Measurements from ENCODE around the gene KIT. TPM values are rescaled to one million over a fixed set of nuclear protein-coding genes. Genes with fewer than 3 reads are reported as not detected.

The KIT gene
- polyA plus RNA-seq, 1 experiment = 3.3 TPM

DNA sequence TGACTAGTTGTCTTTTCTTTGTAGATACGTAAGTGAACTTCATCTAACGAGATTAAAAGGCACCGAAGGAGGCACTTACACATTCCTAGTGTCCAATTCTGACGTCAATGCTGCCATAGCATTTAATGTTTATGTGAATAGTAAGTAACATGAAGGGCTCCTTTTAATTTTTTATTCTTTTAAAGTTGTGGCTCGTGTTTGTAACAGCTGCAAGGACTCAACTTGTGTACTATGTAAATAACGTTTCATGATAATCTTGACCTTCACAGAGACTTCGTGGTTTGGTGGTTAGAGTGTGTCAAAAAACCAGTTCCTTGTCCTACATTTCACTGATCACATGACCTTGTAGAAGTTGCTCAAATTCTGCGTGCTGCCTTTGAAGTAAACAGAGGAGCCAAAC lies 51.6 kb downstream of the KIT start:
- no peak for DNase-seq (ENCODE audit: low read depth)
- Histone ChIP-seq H3K36me3 (ENCODE audit: control insufficient read depth, insufficient read depth, low read length) (no peaks in the 10 kb centered on the region), H3K4me3 (ENCODE audit: low read depth, low read length) (no peak overlapping the region), H3K27me3 (ENCODE audit: control insufficient read depth, insufficient read depth, low read length) (no peaks in the 10 kb centered on the region)
- ChIA-PET CTCF (interaction anchor here (0.6 kb wide), 1 partner anchor 765 kb away, joined by 3 read pairs; no protein-coding TSS in a partner anchor), POLR2A (no interaction called here)
- TF ChIP-seq, protein P1, sequence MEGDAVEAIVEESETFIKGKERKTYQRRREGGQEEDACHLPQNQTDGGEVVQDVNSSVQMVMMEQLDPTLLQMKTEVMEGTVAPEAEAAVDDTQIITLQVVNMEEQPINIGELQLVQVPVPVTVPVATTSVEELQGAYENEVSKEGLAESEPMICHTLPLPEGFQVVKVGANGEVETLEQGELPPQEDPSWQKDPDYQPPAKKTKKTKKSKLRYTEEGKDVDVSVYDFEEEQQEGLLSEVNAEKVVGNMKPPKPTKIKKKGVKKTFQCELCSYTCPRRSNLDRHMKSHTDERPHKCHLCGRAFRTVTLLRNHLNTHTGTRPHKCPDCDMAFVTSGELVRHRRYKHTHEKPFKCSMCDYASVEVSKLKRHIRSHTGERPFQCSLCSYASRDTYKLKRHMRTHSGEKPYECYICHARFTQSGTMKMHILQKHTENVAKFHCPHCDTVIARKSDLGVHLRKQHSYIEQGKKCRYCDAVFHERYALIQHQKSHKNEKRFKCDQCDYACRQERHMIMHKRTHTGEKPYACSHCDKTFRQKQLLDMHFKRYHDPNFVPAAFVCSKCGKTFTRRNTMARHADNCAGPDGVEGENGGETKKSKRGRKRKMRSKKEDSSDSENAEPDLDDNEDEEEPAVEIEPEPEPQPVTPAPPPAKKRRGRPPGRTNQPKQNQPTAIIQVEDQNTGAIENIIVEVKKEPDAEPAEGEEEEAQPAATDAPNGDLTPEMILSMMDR (IDR thresholded peaks at IDR 0.05; ENCODE audit: insufficient read depth, low read depth, low read length) = no peak

DNA sequence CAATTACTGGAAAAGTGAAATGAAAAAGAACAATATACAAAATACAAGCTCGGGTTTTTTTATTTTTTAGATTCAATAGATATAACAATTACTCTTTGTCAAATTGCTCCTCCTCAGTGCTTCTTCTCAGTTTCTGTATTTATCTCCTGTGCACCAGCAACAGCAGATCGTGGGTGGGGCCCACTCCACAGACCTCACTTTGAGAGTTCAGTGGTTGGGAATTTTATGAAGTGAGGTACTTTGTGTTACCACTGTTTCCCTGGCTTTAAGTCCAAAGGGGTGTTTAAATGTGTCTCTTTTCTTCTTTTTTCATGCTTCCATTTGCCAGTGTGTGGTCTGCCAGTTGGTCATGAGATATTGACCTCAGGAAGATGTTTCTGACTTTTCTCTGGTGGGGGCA lies 54.4 kb downstream of the KIT start:
- CTCF ChIA-PET = interaction anchor here (1.0 kb wide), 1 partner anchor 13 kb away, joined by 3 read pairs; no protein-coding TSS in a partner anchor
- no peak overlapping the region for H3K4me3 ChIP-seq (ENCODE audit: low read depth, low read length)
- no peaks in the 10 kb centered on the region for H3K27me3 ChIP-seq (ENCODE audit: control insufficient read depth, insufficient read depth, low read length)
- no peaks in the 10 kb centered on the region for H3K36me3 ChIP-seq (ENCODE audit: control insufficient read depth, insufficient read depth, low read length)
- POLR2A ChIA-PET = no interaction called here
- TF ChIP-seq, protein P1 (IDR thresholded peaks at IDR 0.05; ENCODE audit: insufficient read depth, low read depth, low read length) = no peak
- no peak for DNase-seq (ENCODE audit: low read depth)

DNA sequence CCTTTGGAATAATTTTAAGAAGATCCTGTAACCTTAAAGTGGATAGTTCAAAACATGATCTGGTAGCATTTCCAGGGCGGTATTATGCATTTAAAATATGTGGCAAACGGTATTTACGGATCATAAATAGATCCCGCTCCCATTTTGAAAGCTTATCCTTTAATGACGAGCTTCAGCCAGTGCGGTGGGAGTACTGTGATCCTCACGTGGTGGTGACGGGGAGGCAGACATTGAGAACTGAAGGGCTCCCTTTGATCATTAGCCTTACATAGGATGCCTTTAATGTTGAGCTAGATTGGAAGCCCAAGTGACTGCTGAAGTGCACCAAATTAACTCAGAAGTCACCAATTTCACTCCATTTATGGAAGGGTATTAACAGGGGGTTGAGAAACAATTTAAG lies 56.9 kb downstream of the KIT start:
- H3K36me3 ChIP-seq (ENCODE audit: control insufficient read depth, insufficient read depth, low read length) = no peaks in the 10 kb centered on the region
- CTCF ChIA-PET = interaction anchor here (0.5 kb wide), 1 partner anchor 205 kb away, joined by 3 read pairs; no protein-coding TSS in a partner anchor
- DNase-seq (ENCODE audit: low read depth) = no peak
- no peaks in the 10 kb centered on the region for H3K27me3 ChIP-seq (ENCODE audit: control insufficient read depth, insufficient read depth, low read length)
- POLR2A ChIA-PET = interaction anchor here (0.6 kb wide), 1 partner anchor 437 kb away, joined by 8 read pairs; no protein-coding TSS in a partner anchor
- TF ChIP-seq, protein P1 (IDR thresholded peaks at IDR 0.05; ENCODE audit: insufficient read depth, low read depth, low read length) = no peak
- H3K4me3 ChIP-seq (ENCODE audit: low read depth, low read length) = no peak overlapping the region

DNA sequence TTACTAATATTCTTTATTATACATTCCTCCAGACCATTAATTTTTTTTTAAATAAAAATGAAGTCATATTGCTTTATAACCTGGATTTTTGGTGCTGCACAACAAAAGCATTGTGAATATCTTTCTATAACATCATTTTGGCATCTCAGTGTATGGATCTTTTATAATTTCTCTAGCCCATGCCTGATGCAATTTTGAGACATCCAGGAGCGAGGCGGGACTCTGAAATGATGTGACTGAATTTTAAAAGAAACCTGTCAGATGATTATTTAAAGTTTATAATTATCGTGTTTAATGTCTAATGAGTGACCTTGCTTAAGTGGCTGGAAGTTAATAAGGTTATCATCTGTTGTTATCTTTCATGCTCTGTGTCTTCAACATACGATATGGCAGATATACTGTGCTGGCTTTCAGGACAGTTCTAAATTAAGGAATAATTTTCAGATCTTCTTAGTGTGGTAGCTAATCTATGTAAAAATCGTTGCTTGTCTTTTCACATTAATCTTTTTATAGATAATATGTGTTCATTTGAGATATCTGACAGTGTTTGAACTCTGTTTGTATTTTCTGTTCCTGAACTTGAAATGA lies 58.8 kb downstream of the KIT start:
- H3K4me3 ChIP-seq (ENCODE audit: low read depth, low read length) = no peak overlapping the region
- ChIA-PET POLR2A (interaction anchor here (0.5 kb wide), 1 partner anchor 175 kb away, joined by 4 read pairs; no protein-coding TSS in a partner anchor), CTCF (no interaction called here)
- H3K27me3 ChIP-seq (ENCODE audit: control insufficient read depth, insufficient read depth, low read length) = no peaks in the 10 kb centered on the region
- H3K36me3 ChIP-seq (ENCODE audit: control insufficient read depth, insufficient read depth, low read length) = no peaks in the 10 kb centered on the region
- TF ChIP-seq, protein P1 (IDR thresholded peaks at IDR 0.05; ENCODE audit: insufficient read depth, low read depth, low read length) = no peak
- DNase-seq (ENCODE audit: low read depth) = no peak

DNA sequence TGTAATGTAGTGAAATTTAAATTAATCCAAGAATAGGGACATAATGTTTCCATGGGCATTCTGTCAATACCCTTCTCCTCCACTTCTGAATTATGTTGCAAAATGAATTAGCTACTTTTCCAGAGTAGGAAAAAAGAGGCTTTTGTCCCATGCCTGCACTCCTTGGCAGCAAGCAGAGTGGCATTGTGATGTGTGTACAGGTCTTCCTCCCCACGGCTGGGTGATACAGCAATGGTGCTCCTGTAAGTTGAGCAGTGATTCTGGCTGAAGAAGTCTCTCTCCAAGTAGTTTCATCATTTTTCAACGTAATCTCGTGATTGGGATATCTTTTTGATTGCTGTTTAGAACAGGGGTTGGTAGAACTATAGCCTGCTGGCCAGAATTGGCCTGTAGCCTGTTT lies 59.9 kb downstream of the KIT start:
- DNase-seq (ENCODE audit: low read depth) = no peak
- Histone ChIP-seq H3K4me3 (ENCODE audit: low read depth, low read length) (no peak overlapping the region), H3K27me3 (ENCODE audit: control insufficient read depth, insufficient read depth, low read length) (no peaks in the 10 kb centered on the region), H3K36me3 (ENCODE audit: control insufficient read depth, insufficient read depth, low read length) (no peaks in the 10 kb centered on the region)
- TF ChIP-seq, protein P1 (IDR thresholded peaks at IDR 0.05; ENCODE audit: insufficient read depth, low read depth, low read length) = no peak
- CTCF ChIA-PET = no interaction called here
- POLR2A ChIA-PET = no interaction called here
